Prostate gland (tissue), 2 donors: ENCODE results near the gene ZNF32.

Source experiments
- POLR2AphosphoS5 ChIP-seq: sonication (generic); formaldehyde crosslinking; IDR thresholded peaks from one replicate; pipeline ENCODE4 v1.6.1; 2017; ENCODE audit warnings: antibody characterized with exemption
- TF ChIP-seq, protein P1 (sequence below), 4 experiments: fragments of 200-600 bp in 2 of 4; fragments of 450-650 bp in 2 of 4; sonication (generic) in 2 of 4; IDR thresholded peaks; 1 replicate in 3 of 4; 2 replicates in 1 of 4; pipeline ENCODE4 v1.5.1; 2016 to 2019; ENCODE audit warnings: antibody characterized with exemption in 4 of 4, mild to moderate bottlenecking in 2 of 4, moderate library complexity in 2 of 4

DNA sequence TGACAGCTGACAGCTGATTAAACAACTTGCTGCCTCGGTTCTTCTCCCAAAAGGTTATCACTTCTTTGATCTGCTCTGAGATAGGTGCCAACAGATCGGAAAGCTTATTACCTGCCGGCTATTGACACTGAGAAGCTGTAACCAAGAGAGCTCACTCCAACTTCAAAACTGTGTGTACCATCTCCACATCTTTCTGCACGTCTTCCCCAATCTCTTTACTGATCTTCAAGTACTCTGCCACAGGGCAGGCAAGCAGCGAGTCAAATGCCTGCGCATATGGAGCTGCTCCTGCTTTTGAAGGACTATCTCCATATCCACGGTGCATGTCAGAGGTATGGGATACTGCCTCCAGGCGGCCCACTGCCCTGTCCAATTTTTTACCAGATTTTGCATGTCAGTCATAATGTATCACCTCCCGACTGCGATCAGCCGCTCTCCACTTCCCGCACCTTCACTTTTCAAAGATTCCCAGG, 42.8 kb downstream of the ZNF32 start:
- TF ChIP-seq, protein P1, sequence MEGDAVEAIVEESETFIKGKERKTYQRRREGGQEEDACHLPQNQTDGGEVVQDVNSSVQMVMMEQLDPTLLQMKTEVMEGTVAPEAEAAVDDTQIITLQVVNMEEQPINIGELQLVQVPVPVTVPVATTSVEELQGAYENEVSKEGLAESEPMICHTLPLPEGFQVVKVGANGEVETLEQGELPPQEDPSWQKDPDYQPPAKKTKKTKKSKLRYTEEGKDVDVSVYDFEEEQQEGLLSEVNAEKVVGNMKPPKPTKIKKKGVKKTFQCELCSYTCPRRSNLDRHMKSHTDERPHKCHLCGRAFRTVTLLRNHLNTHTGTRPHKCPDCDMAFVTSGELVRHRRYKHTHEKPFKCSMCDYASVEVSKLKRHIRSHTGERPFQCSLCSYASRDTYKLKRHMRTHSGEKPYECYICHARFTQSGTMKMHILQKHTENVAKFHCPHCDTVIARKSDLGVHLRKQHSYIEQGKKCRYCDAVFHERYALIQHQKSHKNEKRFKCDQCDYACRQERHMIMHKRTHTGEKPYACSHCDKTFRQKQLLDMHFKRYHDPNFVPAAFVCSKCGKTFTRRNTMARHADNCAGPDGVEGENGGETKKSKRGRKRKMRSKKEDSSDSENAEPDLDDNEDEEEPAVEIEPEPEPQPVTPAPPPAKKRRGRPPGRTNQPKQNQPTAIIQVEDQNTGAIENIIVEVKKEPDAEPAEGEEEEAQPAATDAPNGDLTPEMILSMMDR (IDR thresholded peaks at IDR 0.05) = no peak
- no peak for TF ChIP-seq POLR2AphosphoS5
